Measurements from ENCODE around the gene FOXM1.

The FOXM1 gene

GRCh38 chr12:2834581-2835491, 42.1 kb downstream of the FOXM1 start, which contains the start of gene NRIP2:
TSS of gene NRIP2 (minus strand) at chr12:2835035. CDS start at chr12:2834983, 52 bp downstream.
- no peak for DNase-seq

GRCh38 chr12:2833810-2834209, 43.2 kb downstream of the FOXM1 start:
- no peak for DNase-seq

- no peak for DNase-seq
Observed at GRCh38 chr12:2833327-2833726, 43.6 kb downstream of the FOXM1 start.

GRCh38 chr12:2832550-2833127, 44.3 kb downstream of the FOXM1 start:
- DNase-seq = no peak

GRCh38 chr12:2829275-2829674, 47.7 kb downstream of the FOXM1 start:
- DNase-seq = no peak

- no peak for DNase-seq
Observed at GRCh38 chr12:2826721-2827515, 50.1 kb downstream of the FOXM1 start.

GRCh38 chr12:2826036-2826435, 50.9 kb downstream of the FOXM1 start:
- DNase-seq = no peak

- DNase-seq = no peak
Observed at GRCh38 chr12:2825132-2825531, 51.8 kb downstream of the FOXM1 start.

GRCh38 chr12:2824541-2824940, 52.4 kb downstream of the FOXM1 start:
- DNase-seq = no peak

- DNase-seq = no peak
Observed at GRCh38 chr12:2823483-2823882, 53.5 kb downstream of the FOXM1 start.

- DNase-seq = no peak
Observed at GRCh38 chr12:2820432-2820831, 56.5 kb downstream of the FOXM1 start.

GRCh38 chr12:2819810-2820209, 57.2 kb downstream of the FOXM1 start:
- DNase-seq = no peak

- DNase-seq = peak; percentile 45
Observed at GRCh38 chr12:2813214-2814185, 63.5 kb downstream of the FOXM1 start.

GRCh38 chr12:2812290-2813213, 64.4 kb downstream of the FOXM1 start, which contains the start of gene ITFG2:
TSS of gene ITFG2 (plus strand) at chr12:2812668. CDS start at chr12:2812761, 93 bp downstream.
- peak; percentile 98 for DNase-seq

- no peak for DNase-seq
Observed at GRCh38 chr12:2811801-2812200, 65.2 kb downstream of the FOXM1 start.
